COLO829 (cell line): ENCODE results near the gene EXT2.
A peak's percentile ranks its signal among the peaks of the same experiment; 100 is the strongest.

Source experiments
- DNase-seq: peaks from one replicate; pipeline ENCODE4 v3.0.0; 2012; ENCODE audit warnings: low spot score

The EXT2 gene

DNA sequence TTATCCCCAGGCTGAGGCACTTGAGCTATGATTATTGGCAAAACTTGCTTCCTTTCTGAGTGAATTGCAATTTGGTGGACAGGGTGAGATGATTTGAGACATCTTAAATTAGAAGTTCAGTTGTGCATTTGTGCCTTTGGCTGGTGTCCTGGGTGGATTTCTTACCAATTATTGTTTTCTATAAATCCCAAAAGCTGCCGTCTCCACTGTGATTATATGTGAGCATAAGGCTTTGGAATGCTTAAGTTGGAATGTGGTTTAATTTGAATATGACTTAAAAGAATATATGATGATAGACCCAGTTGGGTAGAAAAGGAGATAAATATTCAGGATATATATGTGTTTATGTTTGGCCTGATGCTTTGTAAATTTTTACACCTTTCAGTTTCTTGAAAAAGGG lies 70.0 kb downstream of the EXT2 start:
- no peak for DNase-seq

- DNase-seq = no peak
Measured at GRCh38 chr11:44167046-44167445, 71.6 kb downstream of the EXT2 start.

- no peak for DNase-seq
Measured at GRCh38 chr11:44171518-44171917, 76.0 kb downstream of the EXT2 start.

GRCh38 chr11:44172966-44173365 lies 77.5 kb downstream of the EXT2 start:
- DNase-seq = no peak

- no peak for DNase-seq
Measured at GRCh38 chr11:44174842-44175241, 79.4 kb downstream of the EXT2 start.

DNA sequence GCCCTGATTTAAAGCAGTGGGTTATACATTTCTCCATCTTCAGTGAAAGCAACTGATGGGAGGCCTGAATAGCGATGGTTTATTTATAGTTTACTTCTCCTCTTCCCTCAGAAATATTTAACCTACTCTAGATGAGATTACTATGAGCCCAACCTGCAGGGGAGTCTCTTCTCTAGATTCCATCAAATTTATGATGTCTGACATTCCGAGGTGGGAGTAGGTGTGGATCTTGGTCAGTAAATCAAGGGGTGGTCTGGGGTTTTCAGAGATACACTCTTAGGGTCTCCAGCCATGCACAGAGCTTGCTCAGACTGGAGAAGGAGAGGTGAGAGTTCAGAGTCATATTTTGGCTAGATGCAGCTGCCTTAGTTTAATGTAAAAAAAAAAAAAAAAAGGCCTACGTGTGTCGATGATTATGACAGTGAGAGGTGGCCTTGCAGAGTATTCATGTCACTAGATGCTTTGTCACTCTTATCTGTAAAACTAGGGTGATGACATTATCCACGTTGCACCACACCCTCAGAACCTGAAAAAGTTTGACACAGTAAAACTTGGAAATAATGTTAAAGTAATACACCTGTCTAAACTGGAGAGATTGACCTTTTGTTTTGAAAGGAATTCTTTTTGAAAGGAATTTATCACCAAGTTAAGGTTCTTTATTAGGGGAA lies 81.2 kb downstream of the EXT2 start:
- no peak for DNase-seq

DNA sequence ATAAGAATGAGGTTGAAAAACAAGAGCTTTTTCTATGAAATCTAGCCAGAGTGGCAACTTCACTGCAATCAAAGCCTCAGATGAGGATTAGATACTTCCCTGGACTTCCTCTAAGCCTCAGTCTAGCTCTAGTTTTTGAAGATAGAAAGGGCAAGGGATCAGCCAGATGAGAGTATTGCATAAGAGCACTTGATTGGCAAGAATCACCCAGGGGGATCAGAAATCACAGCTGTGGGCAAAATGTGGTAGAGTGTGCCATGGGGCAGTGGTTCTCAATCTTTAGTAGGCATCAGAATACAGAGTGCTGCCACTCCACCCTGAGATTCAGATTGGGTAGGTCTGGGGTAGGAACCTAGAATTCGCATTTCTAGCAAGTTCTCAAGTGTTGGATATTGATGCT lies 82.4 kb downstream of the EXT2 start:
- no peak for DNase-seq

- DNase-seq = no peak
Measured at GRCh38 chr11:44178381-44178780, 82.9 kb downstream of the EXT2 start.

GRCh38 chr11:44179173-44179572 lies 83.7 kb downstream of the EXT2 start:
- peak; percentile 39 for DNase-seq

GRCh38 chr11:44180107-44180506 lies 84.6 kb downstream of the EXT2 start:
- DNase-seq = no peak

DNA sequence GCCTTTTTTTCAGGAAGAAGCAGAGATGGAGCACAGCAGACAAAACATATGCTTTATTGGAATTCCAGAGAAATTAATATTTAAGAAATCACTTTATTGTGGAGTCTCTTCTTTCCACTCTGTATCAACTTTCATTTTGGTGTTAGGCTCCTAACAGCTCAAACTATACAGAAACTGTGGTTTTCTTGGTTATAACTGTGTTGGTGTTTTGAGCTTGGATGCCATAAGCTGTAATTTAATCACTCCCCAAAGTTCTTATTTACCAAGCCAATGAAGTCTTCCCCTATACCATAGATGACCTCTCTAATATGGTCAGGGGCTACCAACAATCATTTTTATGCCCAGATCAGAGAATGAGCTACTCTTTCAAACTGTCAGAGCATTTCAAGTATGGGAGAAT lies 90.0 kb downstream of the EXT2 start:
- no peak for DNase-seq

GRCh38 chr11:44186321-44186930 lies 90.9 kb downstream of the EXT2 start:
- DNase-seq = no peak

DNA sequence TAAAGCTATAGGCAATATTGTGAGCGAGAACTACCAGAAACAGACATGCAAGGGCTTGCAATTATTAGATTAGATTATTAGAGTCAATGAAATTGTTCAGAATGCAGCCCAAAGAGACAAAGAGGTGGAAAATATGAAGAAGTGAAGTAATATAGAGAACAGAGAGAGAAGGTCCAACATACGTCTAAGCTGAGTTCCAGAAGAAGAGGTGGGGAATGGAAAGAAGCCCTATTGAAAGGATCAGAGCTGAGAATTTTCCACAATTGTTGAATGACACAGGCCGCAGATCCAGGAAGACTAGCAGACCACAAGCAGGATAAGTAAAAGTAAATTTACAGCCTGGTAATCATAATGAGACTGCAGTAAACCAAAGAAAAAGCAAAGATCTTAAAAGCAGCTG lies 93.2 kb downstream of the EXT2 start:
- no peak for DNase-seq

DNA sequence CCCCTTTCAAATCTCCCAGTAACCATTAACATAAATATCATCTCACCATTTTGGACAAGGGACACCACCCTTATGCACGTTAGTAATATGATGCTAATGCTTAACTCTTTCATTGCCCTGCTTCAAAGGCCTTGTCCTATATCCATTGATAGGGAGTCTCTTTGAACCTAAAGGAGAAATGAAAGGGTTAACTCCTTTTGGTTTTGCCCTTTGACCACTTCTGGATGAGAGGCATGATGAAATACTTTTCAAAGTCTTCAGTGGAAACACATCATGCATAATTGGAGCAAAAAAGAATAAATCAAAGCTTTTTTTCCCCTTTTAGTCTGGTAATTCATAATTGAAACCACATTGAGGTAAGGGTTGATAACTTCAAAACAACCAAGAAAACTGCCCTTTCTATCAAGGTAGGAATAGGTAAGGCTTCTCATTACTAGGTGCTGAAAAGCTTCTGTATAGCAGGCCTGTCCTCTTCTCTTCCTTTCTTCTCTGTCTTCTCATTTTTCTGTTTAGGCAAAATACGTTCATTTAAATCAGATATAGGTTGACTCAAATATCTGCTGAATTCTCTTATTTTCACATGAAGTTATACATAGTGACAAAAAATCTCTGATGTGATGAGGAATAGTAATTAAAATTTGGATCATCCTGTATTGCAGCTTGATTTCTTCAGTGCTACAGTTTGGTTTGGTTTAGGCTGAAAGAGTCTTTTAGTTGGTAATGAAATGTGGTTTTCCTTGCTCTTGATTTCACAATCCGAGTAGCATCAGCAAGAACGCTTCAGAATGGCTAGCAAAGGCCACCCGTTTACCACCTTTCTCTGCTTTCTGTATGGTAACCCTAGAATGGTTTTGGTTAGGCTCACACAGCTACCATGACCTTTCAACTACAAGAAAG lies 94.8 kb downstream of the EXT2 start:
- DNase-seq = no peak

- no peak for DNase-seq
Measured at GRCh38 chr11:44190883-44191230, 95.4 kb downstream of the EXT2 start.

DNA sequence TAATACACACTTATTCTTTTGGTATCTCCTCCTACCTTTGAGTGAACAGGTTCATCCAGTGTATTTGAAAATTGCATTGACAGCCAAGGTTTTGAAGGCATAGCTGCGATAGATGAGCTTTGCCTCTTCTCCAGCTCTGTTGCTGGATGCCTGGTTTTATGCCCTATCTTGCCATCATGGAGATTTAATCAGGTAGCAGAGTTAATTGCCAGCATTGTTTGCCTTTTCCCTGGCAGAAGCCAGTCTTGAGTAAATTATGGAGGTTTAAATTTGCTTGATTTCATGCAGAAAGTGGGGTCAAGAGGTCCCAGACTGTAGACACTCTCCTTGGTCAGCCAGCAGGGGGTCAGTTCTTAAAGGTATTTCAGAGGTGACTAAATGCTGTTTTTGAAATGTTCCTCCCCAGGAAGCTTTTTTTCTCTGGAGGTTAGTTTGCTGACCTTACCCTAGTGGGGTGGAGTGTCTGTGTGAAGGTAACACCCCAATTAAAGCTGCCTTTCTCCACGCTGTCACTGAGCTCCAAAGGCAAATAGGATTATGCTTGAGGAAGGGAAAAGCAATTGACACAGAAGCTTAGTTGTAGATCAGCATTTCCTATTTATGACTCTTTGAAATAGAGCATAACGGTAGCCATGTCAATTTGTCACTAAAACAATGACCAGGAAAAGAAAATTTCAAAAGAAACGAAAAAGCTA lies 96.0 kb downstream of the EXT2 start:
- no peak for DNase-seq

DNA sequence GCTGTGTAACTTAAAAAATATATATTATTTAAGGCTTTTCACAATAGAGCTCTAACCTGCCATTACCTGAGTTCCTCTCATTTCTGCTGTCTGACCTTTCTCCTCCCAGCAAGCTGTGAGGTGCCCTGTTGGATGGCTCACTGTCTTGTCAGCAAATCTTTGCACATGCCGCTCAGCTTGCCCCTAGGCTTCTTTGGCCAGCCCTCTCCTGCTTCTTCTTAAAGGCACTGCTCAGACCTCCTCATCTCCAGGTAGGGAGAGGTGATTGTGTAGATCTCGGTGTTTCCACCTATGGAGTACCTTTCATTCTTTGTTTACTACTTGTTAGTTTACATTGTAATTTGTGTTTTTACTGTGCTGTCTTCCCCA lies 96.5 kb downstream of the EXT2 start:
- no peak for DNase-seq

- DNase-seq = peak; percentile 57
Measured at GRCh38 chr11:44192462-44193100, 97.1 kb downstream of the EXT2 start.

- no peak for DNase-seq
Measured at GRCh38 chr11:44193856-44194255, 98.4 kb downstream of the EXT2 start.

GRCh38 chr11:44198146-44198724 lies 102.8 kb downstream of the EXT2 start:
- no peak for DNase-seq

DNA sequence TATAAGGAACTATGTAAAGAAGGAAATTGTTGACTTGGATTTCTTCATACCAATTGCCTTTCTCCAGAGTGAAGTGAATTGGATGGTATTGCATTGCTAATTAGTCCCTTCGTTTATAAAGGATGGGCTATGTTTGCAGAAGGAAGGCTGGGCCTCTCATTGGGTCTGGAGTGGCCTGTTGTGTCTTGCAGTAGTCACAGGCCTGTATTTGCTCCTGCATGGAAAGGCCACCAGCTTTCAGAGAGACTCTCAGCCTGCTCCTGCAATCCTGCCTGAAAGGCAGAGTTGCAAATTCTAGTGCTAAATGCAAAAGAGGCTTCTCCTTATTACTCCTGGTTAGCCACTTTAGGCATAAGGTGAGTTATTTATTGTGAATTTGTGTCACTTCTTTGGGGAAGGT lies 103.8 kb downstream of the EXT2 start:
- no peak for DNase-seq

GRCh38 chr11:44199816-44200215 lies 104.3 kb downstream of the EXT2 start:
- DNase-seq = no peak
